ENCODE measurements around the gene MAP2.

DNA sequence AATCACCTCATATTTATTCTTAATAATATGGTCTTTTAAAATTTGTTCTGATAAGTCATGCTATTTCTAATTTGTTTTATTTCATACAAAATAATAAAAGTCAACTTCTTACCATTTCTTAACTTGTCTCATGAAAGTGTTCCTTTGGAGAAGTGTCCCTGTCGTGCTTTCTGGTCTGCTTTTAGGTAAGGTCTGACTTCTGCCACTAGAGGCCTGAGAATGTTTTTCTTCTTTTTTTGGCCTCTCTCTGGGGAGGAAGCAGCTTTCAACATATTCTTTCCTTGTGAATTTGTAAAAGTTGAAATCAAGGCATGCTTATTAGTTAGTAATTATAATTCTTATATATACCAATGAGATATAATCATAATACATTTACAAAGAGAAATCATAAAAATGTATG, 39.4 kb downstream of the MAP2 start:
- no peak for TF ChIP-seq POLR2AphosphoS5 (IDR thresholded peaks at IDR 0.05; ENCODE audit: low read depth, low read length)
- TF ChIP-seq POLR2A (IDR thresholded peaks at IDR 0.05; ENCODE audit: low read depth, low read length) = no peak

Measured in GM12891 (cell line).